MCF 10A (cell line): ENCODE measurements around the gene RPS26. TPM values are rescaled to one million over a fixed set of nuclear protein-coding genes. Genes with fewer than 3 reads are reported as not detected.

Experiments used
- BruUV-seq: library from RNA; stranded (reverse); fragments of 400-500 nt; replicated peaks from 2 replicates; lab custom pipeline; 2021; lab: Mats Ljungman, UMichigan
- CTCF ChIA-PET: fragments of 300-600 bp; sonication (Branson Sonifier 250); formaldehyde crosslinking; extraction: SDS; loops from one replicate; lab custom pipeline; 2021; ENCODE audit warnings: antibody characterized with exemption, inconsistent platforms; lab: Yijun Ruan, JAX
- POLR2A ChIA-PET: fragments of 300-600, 350-650 bp; sonication (Branson Sonifier 250); formaldehyde crosslinking; extraction: SDS; loops from one replicate; lab custom pipeline; 2020; ENCODE audit warnings: antibody characterized with exemption, inconsistent platforms; lab: Yijun Ruan, JAX
- DNase-seq: peaks from one replicate; pipeline ENCODE4 v3.0.0-alpha.2; 2018; ENCODE audit not compliant: unreplicated experiment
- H3K27ac Mint-ChIP-seq: one replicate; pipeline ENCODE4 v1.8.0; 2022; ENCODE audit warnings: mild to moderate bottlenecking, low read depth, mixed read lengths; ENCODE audit not compliant: unreplicated experiment
- H3K27me3 Mint-ChIP-seq: one replicate; pipeline ENCODE4 v1.8.0; 2022; ENCODE audit warnings: mixed read lengths; ENCODE audit not compliant: insufficient read depth, unreplicated experiment
- H3K36me3 Mint-ChIP-seq: one replicate; pipeline ENCODE4 v1.8.0; 2022; ENCODE audit warnings: mild to moderate bottlenecking, moderate library complexity, mixed read lengths; ENCODE audit not compliant: insufficient read depth, unreplicated experiment
- H3K4me1 Mint-ChIP-seq: one replicate; pipeline ENCODE4 v1.8.0; 2022; ENCODE audit warnings: mixed read lengths; ENCODE audit not compliant: insufficient read depth, unreplicated experiment
- H3K4me3 Mint-ChIP-seq: one replicate; pipeline ENCODE4 v1.8.0; 2022; ENCODE audit warnings: mild to moderate bottlenecking, moderate library complexity, mixed read lengths; ENCODE audit not compliant: unreplicated experiment
- H3K9me3 Mint-ChIP-seq: one replicate; pipeline ENCODE4 v1.8.0; 2022; ENCODE audit warnings: mixed read lengths; ENCODE audit not compliant: unreplicated experiment
- intact Hi-C: fragments of 100-400 bp; cut with micrococcal nuclease; formaldehyde crosslinking; loops from 2 replicates; pipeline ENCODE4 v1.14.1; 2022
- total RNA-seq: library from RNA; stranded (reverse); gene quantifications from 2 replicates; pipeline ENCODE4 v1.2.3, GENCODE V29; 2022
- TF ChIP-seq, protein P1 (sequence below): fragments of 200-600 bp; IDR thresholded peaks from one replicate; pipeline ENCODE4 v1.8.0; 2022; ENCODE audit warnings: antibody characterized with exemption, mild to moderate bottlenecking; ENCODE audit not compliant: unreplicated experiment

RPS26 gene
- total RNA-seq, 1 experiment from 2014 or later = 67.3 TPM

DNA sequence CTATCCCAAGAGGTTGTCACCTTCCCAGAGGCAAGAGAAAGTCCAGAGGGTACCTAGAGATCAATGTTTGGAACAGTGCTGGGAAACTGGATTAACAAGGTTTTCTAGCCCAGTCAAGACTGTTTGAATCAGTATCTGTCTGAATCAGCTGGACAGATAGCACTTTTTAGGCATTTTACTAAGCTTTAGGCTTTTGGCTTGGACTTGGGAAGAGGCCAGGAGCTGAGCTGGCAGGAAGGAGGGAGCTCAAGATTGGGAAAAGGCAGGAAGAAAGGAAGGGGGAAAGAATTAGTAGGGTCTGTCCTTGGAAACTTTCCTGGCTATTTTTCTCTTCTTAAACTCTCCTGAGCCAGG lies 12.6 kb upstream of the RPS26 start:
- Mint-ChIP-seq H3K27me3 (no peaks in the 10 kb centered on the region), H3K4me1 (peaks cover 11% of the 10 kb centered on the region), H3K27ac (no peak overlapping the region), H3K4me3 (no peak overlapping the region), H3K9me3 (no peaks in the 10 kb centered on the region), H3K36me3 (peaks cover 9% of the 10 kb centered on the region)
- CTCF ChIA-PET = interaction anchor here (0.6 to 4.1 kb wide), 27 partner anchors 9 to 398 kb away, joined by 3 to 39 read pairs (median 3); partner anchors contain the start of genes IKZF4, ORMDL2, RAB5B and SUOX
- intact Hi-C loops = loop anchor here (1.0 kb wide), 2 partner anchors 33 to 291 kb away; no protein-coding TSS in a partner anchor
- DNase-seq = no peak
- BruUV-seq = no TSS peak
- TF ChIP-seq, protein P1, sequence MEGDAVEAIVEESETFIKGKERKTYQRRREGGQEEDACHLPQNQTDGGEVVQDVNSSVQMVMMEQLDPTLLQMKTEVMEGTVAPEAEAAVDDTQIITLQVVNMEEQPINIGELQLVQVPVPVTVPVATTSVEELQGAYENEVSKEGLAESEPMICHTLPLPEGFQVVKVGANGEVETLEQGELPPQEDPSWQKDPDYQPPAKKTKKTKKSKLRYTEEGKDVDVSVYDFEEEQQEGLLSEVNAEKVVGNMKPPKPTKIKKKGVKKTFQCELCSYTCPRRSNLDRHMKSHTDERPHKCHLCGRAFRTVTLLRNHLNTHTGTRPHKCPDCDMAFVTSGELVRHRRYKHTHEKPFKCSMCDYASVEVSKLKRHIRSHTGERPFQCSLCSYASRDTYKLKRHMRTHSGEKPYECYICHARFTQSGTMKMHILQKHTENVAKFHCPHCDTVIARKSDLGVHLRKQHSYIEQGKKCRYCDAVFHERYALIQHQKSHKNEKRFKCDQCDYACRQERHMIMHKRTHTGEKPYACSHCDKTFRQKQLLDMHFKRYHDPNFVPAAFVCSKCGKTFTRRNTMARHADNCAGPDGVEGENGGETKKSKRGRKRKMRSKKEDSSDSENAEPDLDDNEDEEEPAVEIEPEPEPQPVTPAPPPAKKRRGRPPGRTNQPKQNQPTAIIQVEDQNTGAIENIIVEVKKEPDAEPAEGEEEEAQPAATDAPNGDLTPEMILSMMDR = no peak
- POLR2A ChIA-PET = interaction anchor here (0.8 to 2.1 kb wide), 5 partner anchors 9 to 33 kb away, joined by 3 to 15 read pairs (median 4); partner anchors contain the start of gene SUOX

DNA sequence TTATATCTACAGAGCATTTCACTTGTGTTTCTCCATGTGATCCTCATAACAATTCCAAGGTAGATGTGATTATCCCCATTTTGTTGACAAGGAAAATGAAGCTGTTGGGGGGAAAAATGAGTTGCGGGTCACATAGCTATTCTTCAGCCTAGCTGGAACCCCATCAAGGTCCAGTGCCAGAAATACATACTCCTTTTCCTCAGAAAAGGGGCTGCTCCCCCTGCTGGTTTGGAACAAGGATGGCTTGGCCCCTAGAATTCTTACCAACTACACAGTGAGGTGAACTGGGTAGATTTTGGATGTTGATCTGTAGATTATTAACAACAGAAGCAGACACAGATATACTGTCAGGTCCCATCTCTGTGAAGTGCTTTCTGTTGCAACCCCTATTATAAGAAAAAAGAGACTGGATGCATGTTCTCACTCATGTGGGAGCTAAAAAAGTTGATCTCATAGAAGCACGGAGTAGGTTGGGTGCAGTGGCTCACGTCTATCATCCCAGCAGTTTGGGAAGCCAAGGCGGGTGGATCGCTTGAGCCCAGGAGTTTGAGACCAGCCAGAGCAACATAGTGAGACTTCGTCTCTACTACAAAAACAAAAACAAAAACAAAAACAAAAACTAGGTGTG lies 11.9 kb upstream of the RPS26 start:
- CTCF ChIA-PET = interaction anchor here (0.6 to 4.1 kb wide), 26 partner anchors 8 to 397 kb away, joined by 3 to 39 read pairs (median 4); partner anchors contain the start of genes IKZF4, ORMDL2, RAB5B and SUOX
- Mint-ChIP-seq H3K9me3 (no peaks in the 10 kb centered on the region), H3K4me3 (no peak overlapping the region), H3K27ac (no peak overlapping the region), H3K4me1 (peaks cover 11% of the 10 kb centered on the region), H3K27me3 (no peaks in the 10 kb centered on the region), H3K36me3 (peaks cover 8% of the 10 kb centered on the region)
- TF ChIP-seq, protein P1 = peak; percentile 68
- peak; percentile 69 for DNase-seq
- no TSS peak for BruUV-seq
- intact Hi-C loops = loop anchor here (1.0 kb wide), 2 partner anchors 33 to 291 kb away; no protein-coding TSS in a partner anchor
- POLR2A ChIA-PET = interaction anchor here (0.7 to 2.1 kb wide), 7 partner anchors 10 to 75 kb away, joined by 3 to 15 read pairs (median 3); partner anchors contain the start of gene SUOX

DNA sequence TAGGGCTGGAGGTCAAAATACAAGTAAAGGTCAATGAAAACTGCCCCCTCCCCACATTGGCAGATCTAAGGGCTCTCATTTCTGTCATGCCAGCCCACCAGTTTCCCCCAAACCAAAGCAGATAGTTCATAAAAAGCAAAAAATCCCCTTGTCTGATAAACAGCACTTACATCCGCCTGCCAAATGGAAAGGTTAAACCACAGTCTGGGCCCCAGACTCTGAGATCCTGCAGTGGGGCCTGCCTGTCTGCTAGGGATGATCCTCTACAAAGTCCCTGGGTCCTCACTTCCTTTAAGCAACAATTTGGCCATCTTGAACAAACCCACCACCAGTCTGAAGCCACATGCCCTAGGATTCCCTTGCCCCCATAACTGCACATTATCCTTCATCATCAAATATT lies 9.7 kb upstream of the RPS26 start:
- TF ChIP-seq, protein P1 = no peak
- BruUV-seq = no TSS peak
- no peak overlapping the region for H3K4me3 Mint-ChIP-seq
- no peaks in the 10 kb centered on the region for H3K9me3 Mint-ChIP-seq
- peaks cover 4% of the 10 kb centered on the region for H3K36me3 Mint-ChIP-seq
- no peaks in the 10 kb centered on the region for H3K27me3 Mint-ChIP-seq
- CTCF ChIA-PET = interaction anchor here (1.0 kb wide), 1 partner anchor 36 kb away, joined by 4 read pairs; no protein-coding TSS in a partner anchor
- no peak overlapping the region for H3K27ac Mint-ChIP-seq
- DNase-seq = no peak
- H3K4me1 Mint-ChIP-seq = peaks cover 11% of the 10 kb centered on the region
- intact Hi-C loops = no loop called here
- POLR2A ChIA-PET = interaction anchor here (0.9 kb wide), 1 partner anchor 9 kb away, joined by 4 read pairs; no protein-coding TSS in a partner anchor

DNA sequence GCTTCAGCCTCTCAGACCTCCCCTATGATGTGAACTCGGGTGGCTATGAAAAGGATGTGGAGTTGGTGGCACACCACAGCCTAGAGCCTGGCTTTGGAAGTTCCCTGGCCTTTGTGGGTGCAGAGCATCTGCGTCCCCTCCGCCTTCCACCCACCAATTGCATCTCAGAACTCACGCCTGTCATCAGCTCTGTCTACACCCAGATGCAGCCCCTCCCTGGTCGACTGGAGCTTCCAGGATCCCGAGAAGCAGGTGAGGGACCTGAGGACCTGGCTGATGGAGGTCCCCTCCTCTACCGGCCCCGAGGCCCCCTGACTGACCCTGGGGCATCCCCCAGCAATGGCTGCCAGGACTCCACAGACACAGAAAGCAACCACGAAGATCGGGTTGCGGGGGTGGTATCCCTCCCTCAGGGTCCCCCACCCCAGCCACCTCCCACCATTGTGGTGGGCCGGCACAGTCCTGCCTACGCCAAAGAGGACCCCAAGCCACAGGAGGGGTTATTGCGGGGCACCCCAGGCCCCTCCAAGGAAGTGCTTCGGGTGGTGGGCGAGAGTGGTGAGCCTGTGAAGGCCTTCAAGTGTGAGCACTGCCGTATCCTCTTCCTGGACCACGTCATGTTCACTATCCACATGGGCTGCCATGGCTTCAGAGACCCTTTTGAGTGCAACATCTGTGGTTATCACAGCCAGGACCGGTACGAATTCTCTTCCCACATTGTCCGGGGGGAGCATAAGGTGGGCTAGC lies 7.0 kb upstream of the RPS26 start:
- intact Hi-C loops = no loop called here
- H3K4me3 Mint-ChIP-seq = no peak overlapping the region
- no peaks in the 10 kb centered on the region for H3K27me3 Mint-ChIP-seq
- no peaks in the 10 kb centered on the region for H3K9me3 Mint-ChIP-seq
- no TSS peak for BruUV-seq
- no peaks in the 10 kb centered on the region for H3K4me1 Mint-ChIP-seq
- H3K27ac Mint-ChIP-seq = peak overlapping the region; percentile 82
- CTCF ChIA-PET = interaction anchor here (0.5 to 1.4 kb wide), 2 partner anchors 39 to 60 kb away, joined by 3 to 5 read pairs; no protein-coding TSS in a partner anchor
- POLR2A ChIA-PET = no interaction called here
- no peak for DNase-seq
- TF ChIP-seq, protein P1 = no peak
- no peaks in the 10 kb centered on the region for H3K36me3 Mint-ChIP-seq
